D721Med (cell line): ENCODE results near the gene CD40.

Experiments
- DNase-seq: peaks from one replicate; pipeline ENCODE4 v3.0.0; 2011; ENCODE audit warnings: low spot score; ENCODE audit not compliant: insufficient read length
- FAIRE-seq: peaks from 2 replicates; lab custom pipeline; 2011; peaks lifted over from hg19 to GRCh38; lab: Jason Lieb, UNC
- TF ChIP-seq, protein P1 (sequence below): IDR thresholded peaks from 2 replicates; pipeline ENCODE4 v1.5.1; 2012; ENCODE audit warnings: mild to moderate bottlenecking, control low read depth; ENCODE audit not compliant: insufficient read depth; ENCODE audit errors: missing control alignments

The CD40 gene

DNA sequence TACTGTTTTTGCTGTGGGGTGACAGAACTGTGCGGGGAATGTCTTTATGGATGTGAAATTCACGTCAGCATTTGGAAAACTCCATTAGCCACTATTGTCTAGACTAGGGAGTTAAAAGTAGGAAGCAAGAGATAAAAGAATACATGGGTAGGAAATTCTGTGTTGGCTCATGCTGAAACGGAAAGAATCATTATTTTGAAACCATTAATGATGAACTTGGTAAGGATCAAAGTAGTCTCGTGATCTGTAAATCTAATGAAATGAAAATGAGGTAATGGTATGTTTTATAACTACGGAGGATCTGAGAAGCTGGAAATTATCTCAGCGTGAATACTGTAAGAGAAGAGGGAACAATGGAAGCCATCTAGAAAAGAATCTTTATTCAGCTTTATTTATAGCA, 11.1 kb upstream of the CD40 start:
- no peak for DNase-seq
- TF ChIP-seq, protein P1, sequence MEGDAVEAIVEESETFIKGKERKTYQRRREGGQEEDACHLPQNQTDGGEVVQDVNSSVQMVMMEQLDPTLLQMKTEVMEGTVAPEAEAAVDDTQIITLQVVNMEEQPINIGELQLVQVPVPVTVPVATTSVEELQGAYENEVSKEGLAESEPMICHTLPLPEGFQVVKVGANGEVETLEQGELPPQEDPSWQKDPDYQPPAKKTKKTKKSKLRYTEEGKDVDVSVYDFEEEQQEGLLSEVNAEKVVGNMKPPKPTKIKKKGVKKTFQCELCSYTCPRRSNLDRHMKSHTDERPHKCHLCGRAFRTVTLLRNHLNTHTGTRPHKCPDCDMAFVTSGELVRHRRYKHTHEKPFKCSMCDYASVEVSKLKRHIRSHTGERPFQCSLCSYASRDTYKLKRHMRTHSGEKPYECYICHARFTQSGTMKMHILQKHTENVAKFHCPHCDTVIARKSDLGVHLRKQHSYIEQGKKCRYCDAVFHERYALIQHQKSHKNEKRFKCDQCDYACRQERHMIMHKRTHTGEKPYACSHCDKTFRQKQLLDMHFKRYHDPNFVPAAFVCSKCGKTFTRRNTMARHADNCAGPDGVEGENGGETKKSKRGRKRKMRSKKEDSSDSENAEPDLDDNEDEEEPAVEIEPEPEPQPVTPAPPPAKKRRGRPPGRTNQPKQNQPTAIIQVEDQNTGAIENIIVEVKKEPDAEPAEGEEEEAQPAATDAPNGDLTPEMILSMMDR: no peak
- FAIRE-seq: no peak

DNA sequence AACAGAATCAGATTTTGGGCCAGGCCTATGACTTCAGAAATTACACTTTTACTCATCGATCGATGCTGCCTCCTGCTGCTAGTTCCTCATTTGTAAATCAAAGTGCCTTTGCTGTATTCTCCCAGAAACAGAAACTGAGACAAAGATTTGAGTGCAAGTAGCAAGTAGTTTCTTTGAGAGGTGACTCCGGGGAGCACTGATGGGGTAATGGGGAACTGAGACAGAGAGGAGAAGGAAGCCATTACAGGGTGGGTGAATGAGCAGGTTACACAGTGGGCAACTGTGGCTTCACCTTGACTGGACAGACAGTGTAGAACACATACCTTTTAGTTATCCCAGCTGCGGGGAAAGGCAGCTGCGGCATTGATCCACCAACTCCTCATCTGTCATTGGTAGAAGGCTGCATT, 9.7 kb upstream of the CD40 start:
- no peak for FAIRE-seq
- TF ChIP-seq, protein P1: no peak
- no peak for DNase-seq

DNA sequence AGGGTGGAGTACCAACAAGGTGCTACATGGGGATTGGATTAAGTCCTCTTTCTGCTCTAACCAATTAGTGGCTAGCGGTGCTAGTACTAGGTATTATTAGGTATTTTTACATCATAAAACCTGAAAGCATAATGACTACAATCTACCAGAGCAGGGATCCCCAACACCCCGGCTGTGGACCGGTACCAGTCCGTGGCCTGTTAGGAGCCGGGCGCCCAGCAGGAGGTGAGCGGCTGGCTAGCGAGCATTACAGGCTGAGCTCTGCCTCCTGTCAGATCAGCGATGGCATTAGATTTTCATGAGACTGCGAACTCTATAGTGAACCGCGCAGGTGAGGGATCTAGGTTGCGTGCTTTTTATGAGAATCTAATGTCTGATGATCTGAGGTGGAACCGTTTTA, 9.1 kb upstream of the CD40 start:
- TF ChIP-seq, protein P1: no peak
- FAIRE-seq (no peak), DNase-seq (no peak)

DNA sequence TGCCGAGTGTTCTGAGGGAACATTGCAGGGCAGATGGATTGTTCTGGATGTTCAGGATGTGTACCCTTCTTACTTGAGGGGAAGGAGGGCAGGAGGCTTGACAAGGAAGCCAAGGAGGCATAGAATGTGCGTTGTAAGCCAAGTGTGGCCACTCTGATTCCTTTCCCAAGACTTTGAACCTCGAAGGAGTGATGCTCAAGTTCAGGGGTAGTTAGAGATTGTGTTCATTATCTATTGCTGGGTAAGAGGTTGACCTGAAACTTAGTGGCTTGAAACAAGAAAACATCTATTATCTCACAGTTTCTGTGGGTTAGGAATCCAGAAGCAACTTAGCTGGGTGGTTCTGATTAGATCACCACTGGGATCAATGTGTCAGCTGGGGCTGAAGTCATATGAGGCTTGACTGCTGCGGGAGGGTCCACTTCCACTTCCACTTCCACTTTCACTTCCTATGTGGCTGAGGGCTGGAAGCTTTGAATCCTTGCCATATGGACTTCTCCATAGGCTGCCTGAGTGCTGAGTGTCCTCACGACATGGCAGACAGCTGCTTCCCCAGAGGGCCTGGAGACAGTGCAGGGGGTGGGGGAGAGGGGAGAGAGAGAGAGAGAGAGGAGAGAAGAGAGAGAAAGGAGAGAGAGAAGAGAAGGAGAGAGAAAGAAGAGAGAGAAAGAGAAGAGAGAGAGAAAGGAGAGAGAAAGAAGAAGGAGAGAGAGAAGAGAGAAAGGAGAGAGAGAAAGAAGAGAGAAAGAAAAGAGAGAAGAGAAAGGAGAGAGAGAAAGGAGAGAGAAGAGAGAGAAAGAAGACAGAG, 6.9 kb upstream of the CD40 start:
- DNase-seq (no peak), FAIRE-seq (no peak)
- TF ChIP-seq, protein P1: no peak

DNA sequence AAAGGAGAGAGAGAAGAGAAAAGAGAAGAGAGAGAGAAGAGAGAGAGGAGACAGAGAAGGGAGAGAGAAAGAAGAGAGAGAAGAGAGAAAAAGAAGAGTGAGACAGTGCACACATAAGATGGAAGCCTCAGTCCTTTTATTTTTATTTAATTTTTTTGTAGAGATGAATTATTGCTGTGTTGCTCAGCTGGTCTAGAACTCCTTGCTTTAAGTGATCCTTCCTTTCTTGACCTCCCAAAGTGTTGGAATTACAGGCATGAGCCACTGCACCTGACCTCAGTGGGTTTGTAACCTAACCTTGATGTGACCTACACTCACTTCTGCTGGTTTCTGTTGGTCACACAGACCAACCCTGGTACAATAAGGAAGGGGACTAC, 6.3 kb upstream of the CD40 start:
- TF ChIP-seq, protein P1: no peak
- FAIRE-seq (no peak), DNase-seq (no peak)

DNA sequence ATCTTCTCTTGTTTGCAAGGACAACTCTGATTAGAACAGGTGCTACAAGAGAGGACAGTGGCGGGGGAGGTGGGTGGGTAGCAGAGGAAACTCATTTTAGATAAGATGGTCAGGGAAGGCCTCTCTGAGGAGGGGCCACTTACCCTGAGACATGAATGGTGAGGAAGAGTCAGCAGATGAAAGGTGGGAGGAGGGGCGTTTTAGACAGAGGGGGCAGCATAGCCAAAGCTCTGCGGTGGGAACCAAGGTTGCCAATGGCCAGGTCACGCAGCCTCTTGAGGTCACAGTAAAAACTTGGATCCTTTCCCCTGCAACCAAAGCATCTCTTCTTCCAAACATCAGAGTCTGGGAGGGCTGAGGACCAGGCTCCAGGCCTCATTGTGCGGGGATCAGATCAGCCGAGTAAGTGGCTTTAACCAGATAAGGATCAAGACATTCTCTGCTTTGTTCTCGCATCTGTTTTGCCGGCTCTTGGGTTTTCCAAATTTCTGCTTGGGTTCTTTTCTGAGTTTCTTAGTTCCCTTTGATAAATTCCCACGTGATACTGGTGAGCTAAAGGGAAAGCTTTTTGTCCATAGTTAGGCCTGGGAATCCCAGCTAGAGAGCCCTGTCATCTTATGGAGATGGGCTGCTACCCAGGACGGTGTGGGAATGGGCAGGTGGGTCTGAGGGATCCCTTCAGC, 5.5 kb upstream of the CD40 start:
- TF ChIP-seq, protein P1: no peak
- FAIRE-seq (no peak), DNase-seq (no peak)

DNA sequence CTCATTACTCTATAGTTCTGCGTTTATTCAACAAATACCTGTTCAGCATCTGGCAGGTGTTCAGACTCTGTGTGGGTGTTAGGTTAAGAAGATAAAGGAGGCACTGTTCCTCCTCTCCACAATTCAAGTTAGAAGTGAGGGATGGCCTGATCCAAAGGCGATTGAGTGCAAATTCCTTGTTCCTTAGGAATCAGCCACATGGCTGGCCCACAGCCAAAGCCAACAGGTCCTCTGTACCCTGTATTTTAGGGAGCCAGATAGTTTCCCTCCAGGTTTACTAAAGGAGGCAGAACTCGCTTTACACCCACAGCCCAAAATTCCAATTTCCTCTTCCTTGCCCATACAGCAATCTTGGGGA, 5.0 kb upstream of the CD40 start:
- DNase-seq: no peak

More for the DNA sequence above, 5.0 kb upstream of the CD40 start:
- TF ChIP-seq, protein P1: no peak
- no peak for FAIRE-seq
